HepG2 (cell line): ENCODE results near the gene USP20. TPM values are rescaled to one million over a fixed set of nuclear protein-coding genes. Genes with fewer than 3 reads are reported as not detected.

Experiments used
- BATF2 ChIP-seq: sonication (generic); formaldehyde crosslinking; IDR thresholded peaks from 2 replicates; pipeline ENCODE4 v1.8.0; 2022; ENCODE audit warnings: mild to moderate bottlenecking, missing genetic modification reagents, moderate library complexity
- BCL6 ChIP-seq: IDR thresholded peaks from 2 replicates; pipeline ENCODE4 v1.6.1; 2016; ENCODE audit warnings: missing genetic modification reagents, missing compliant biosample characterization
- FOXP4 ChIP-seq: sonication (generic); formaldehyde crosslinking; IDR thresholded peaks from 2 replicates; pipeline ENCODE4 v1.4.0; 2020; ENCODE audit warnings: missing genetic modification reagents
- HMGA1 ChIP-seq: sonication (generic); formaldehyde crosslinking; conservative IDR thresholded peaks from 2 replicates; pipeline ENCODE4 v1.4.0; 2020; ENCODE audit warnings: missing genetic modification reagents
- PAXIP1 ChIP-seq: sonication (generic); formaldehyde crosslinking; conservative IDR thresholded peaks from 2 replicates; pipeline ENCODE4 v1.4.0; 2020; ENCODE audit warnings: mild to moderate bottlenecking, missing genetic modification reagents, moderate library complexity
- RBFOX2 ChIP-seq: fragments of 200-400 bp; formaldehyde crosslinking; IDR thresholded peaks from 2 replicates; pipeline ENCODE4 v1.6.1; 2017; ENCODE audit warnings: low read depth, mild to moderate bottlenecking, low read length
- THAP7 ChIP-seq: sonication (generic); formaldehyde crosslinking; IDR thresholded peaks from 2 replicates; pipeline ENCODE4 v1.8.1; 2023; ENCODE audit warnings: mild to moderate bottlenecking, missing genetic modification reagents
- ZFP90 ChIP-seq: sonication (generic); formaldehyde crosslinking; IDR thresholded peaks from 2 replicates; pipeline ENCODE4 v1.8.0; 2022; ENCODE audit warnings: missing genetic modification reagents, mild to moderate bottlenecking, inconsistent platforms, borderline replicate concordance
- ZNF143 ChIP-seq: sonication (generic); formaldehyde crosslinking; IDR thresholded peaks from 2 replicates; pipeline ENCODE4 v1.4.0; 2020; ENCODE audit warnings: missing genetic modification reagents
- ZNF552 ChIP-seq: sonication (generic); formaldehyde crosslinking; IDR thresholded peaks from 2 replicates; pipeline ENCODE4 v1.9.0; 2022; ENCODE audit warnings: missing genetic modification reagents, mild to moderate bottlenecking, borderline replicate concordance
- ZNF558 ChIP-seq: sonication (generic); formaldehyde crosslinking; IDR thresholded peaks from 2 replicates; pipeline ENCODE4 v1.9.0; 2022; ENCODE audit warnings: mild to moderate bottlenecking, missing genetic modification reagents, borderline replicate concordance
- ZNF589 ChIP-seq: sonication (generic); formaldehyde crosslinking; conservative IDR thresholded peaks from 2 replicates; pipeline ENCODE4 v1.8.0; 2022; ENCODE audit warnings: mild to moderate bottlenecking, moderate library complexity, missing genetic modification reagents
- ZNF619 ChIP-seq: sonication (generic); formaldehyde crosslinking; IDR thresholded peaks from 2 replicates; pipeline ENCODE4 v1.4.0; 2020; ENCODE audit warnings: mild to moderate bottlenecking, missing genetic modification reagents
- ZSCAN25 ChIP-seq: sonication (generic); formaldehyde crosslinking; IDR thresholded peaks from 2 replicates; pipeline ENCODE4 v1.8.0; 2022; ENCODE audit warnings: mild to moderate bottlenecking, missing genetic modification reagents
- polyA plus RNA-seq, 8 experiments: library from polyadenylated mRNA; depleted of rRNA in 3 of 8; stranded (reverse) in 7 of 8; unstranded in 1 of 8; fragments of >200 nt; fragmentation: Illumina TruSeq in 4 of 8; extraction: Trizol in 4 of 8; gene quantifications; 2 replicates each; pipeline versions ENCODE4 v1.2.1 to v1.2.3, GENCODE V29; 2011 to 2016; ENCODE audit warnings: low read depth in 4 of 8, missing spikeins in 1 of 8, mixed read lengths in 1 of 8; ENCODE audit not compliant: insufficient read depth in 1 of 8
- total RNA-seq, 5 experiments: library from RNA; depleted of rRNA; stranded (reverse); fragments of >200 nt; fragmentation: Illumina TruSeq; extraction: Trizol; gene quantifications; 2 replicates each; pipeline ENCODE4 v1.2.3, GENCODE V29; 2016; ENCODE audit warnings: low read depth in 1 of 5
- TF ChIP-seq, protein P1 (sequence below): IDR thresholded peaks from 2 replicates; pipeline ENCODE4 v1.6.1; 2016; ENCODE audit warnings: mild to moderate bottlenecking, missing biosample characterization, missing genetic modification reagents
- TF ChIP-seq, protein P2 (sequence below): sonication (generic); formaldehyde crosslinking; IDR thresholded peaks from 2 replicates; pipeline ENCODE4 v1.5.0; 2020; ENCODE audit warnings: missing genetic modification reagents
- TF ChIP-seq, protein P3 (sequence below): sonication (generic); formaldehyde crosslinking; IDR thresholded peaks from 2 replicates; pipeline ENCODE4 v1.5.1; 2020; ENCODE audit warnings: mild to moderate bottlenecking, missing genetic modification reagents, moderate library complexity

Gene USP20
- total and polyA plus RNA-seq, 2 of the 13 experiments (the other 11 are each of a cell fraction or from before 2014, with no cell fraction given), result 4.4 to 5.9 TPM

DNA sequence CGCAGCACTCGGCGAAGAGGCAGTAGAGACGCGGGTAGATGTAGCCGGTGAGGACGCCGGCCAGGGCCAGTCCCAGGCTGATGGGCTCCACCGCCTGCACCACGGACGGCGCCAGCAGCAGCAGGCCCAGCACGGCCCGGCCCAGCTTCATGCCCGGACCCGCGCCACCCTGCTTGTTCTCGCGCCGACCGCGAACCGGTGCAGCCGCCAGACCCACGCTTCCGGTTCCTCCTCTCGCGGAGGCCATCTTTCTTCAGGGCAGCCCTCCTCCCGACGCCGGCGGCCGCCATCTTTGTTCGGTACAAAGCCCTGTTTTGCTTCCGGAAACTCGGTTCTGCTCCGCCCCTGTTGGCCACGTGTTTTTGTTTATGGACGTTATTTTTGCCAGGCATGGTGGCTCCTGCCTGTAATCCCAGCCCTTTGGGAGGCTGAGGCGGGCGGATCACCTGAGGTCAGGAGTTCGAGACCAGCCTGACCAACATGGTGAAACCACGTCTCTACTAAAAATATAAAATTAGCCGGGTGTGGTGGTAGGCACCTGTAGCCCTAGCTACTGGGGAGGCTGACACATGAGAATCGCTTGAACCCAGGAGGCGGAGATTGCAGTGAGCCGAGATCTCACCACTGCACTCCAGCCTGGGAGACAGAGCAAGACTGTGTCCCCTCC, 11.2 kb upstream of the USP20 start, which contains the start of gene TOR1A (continued):
- TF ChIP-seq FOXP4 (CRISPR knock-in tag) (peak; percentile 85), ZNF589 (CRISPR knock-in tag) (peak; percentile 48; the same call in 1 of the 2 replicates), THAP7 (CRISPR knock-in tag) (peak; percentile 67; the same call in 1 of the 2 replicates), BCL6 (CRISPR knock-in tag) (peak; percentile 65), ZSCAN25 (CRISPR knock-in tag) (peak; percentile 60; the same call in 1 of the 2 replicates), ZNF552 (peak; percentile 45; the same call in 1 of the 2 replicates), ZNF558 (no peak), ZFP90 (CRISPR knock-in tag) (no peak), ZNF619 (CRISPR knock-in tag) (peak; percentile 63; the same call in 1 of the 2 replicates), BATF2 (no peak), HMGA1 (CRISPR knock-in tag) (no peak), ZNF143 (CRISPR knock-in tag) (peak; percentile 70), PAXIP1 (peak; percentile 51), RBFOX2 (peak; percentile 87)
- TF ChIP-seq, protein P1, sequence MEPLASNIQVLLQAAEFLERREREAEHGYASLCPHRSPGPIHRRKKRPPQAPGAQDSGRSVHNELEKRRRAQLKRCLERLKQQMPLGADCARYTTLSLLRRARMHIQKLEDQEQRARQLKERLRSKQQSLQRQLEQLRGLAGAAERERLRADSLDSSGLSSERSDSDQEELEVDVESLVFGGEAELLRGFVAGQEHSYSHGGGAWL (CRISPR knock-in tag), result peak; percentile 91
- TF ChIP-seq, protein P2, sequence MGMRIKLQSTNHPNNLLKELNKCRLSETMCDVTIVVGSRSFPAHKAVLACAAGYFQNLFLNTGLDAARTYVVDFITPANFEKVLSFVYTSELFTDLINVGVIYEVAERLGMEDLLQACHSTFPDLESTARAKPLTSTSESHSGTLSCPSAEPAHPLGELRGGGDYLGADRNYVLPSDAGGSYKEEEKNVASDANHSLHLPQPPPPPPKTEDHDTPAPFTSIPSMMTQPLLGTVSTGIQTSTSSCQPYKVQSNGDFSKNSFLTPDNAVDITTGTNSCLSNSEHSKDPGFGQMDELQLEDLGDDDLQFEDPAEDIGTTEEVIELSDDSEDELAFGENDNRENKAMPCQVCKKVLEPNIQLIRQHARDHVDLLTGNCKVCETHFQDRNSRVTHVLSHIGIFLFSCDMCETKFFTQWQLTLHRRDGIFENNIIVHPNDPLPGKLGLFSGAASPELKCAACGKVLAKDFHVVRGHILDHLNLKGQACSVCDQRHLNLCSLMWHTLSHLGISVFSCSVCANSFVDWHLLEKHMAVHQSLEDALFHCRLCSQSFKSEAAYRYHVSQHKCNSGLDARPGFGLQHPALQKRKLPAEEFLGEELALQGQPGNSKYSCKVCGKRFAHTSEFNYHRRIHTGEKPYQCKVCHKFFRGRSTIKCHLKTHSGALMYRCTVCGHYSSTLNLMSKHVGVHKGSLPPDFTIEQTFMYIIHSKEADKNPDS, result no peak
- TF ChIP-seq, protein P3, sequence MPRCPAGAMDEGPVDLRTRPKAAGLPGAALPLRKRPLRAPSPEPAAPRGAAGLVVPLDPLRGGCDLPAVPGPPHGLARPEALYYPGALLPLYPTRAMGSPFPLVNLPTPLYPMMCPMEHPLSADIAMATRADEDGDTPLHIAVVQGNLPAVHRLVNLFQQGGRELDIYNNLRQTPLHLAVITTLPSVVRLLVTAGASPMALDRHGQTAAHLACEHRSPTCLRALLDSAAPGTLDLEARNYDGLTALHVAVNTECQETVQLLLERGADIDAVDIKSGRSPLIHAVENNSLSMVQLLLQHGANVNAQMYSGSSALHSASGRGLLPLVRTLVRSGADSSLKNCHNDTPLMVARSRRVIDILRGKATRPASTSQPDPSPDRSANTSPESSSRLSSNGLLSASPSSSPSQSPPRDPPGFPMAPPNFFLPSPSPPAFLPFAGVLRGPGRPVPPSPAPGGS (CRISPR knock-in tag), result no peak; the same call in 1 of the 2 replicates
